ENCODE data around the gene WRNIP1. TPM values are rescaled to one million over a fixed set of nuclear protein-coding genes. Genes with fewer than 3 reads are reported as not detected.
A peak's percentile ranks its signal among the peaks of the same experiment; 100 is the strongest.

WRNIP1 gene
- total and polyA plus RNA-seq, 2 of the 4 experiments (the other 2 are of a cell fraction), result 43.7 to 47.1 TPM

DNA sequence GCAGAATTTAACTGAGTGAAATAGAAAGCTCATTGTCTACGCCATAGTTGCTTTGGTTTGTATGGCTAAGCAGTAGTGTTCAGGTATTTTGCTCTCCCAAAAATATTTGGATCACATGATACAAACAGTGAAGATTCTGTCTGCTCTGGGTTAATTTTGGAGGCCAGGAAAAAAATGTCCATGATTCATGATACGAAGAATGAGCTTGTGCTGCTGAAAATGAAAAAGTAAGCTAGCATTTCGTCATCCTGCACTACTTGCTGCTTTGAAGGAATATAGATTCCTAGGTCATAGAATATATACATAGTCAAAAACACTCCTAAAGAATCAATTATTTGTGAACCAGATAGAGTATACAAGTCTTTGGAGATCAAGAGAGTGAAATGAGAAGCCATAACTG is 8.3 kb downstream of the WRNIP1 start:
- H4K8ac ChIP-seq (ENCODE audit: low read depth in 2 of 2, low read length in 2 of 2), result peak overlapping the region in 1 of 2 experiments; percentile 43; a peak in 1 of 4 replicates
- H2BK5ac ChIP-seq (ENCODE audit: low read depth, low read length, poor library complexity, severe bottlenecking), result peak overlapping the region; percentile 47
- H3K4ac ChIP-seq (ENCODE audit: low read depth, low read length), result peak overlapping the region; percentile 68; the same call in 1 of the 2 replicates
- peak overlapping the region; percentile 45; the same call in 1 of the 2 replicates for H2BK120ac ChIP-seq (ENCODE audit: low read depth, low read length)
- peak overlapping the region; percentile 25; the same call in 1 of the 2 replicates for H3K4me2 ChIP-seq (ENCODE audit: low read depth, low read length)
- H3K9me1 ChIP-seq (ENCODE audit: insufficient read depth, low read length), result peaks cover 37% of the 10 kb centered on the region
- peaks cover 23% of the 10 kb centered on the region for H3K36me3 ChIP-seq (ENCODE audit: control insufficient read depth, insufficient read depth, low read length)
- peak overlapping the region; percentile 72; the same call in 1 of the 3 replicates for H2BK15ac ChIP-seq (ENCODE audit: low read depth, low read length)
- H3K27me3 ChIP-seq (ENCODE audit: control insufficient read depth, insufficient read depth, low read length), result no peaks in the 10 kb centered on the region
- no CpG with 5 or more reads among the region's 3 CpGs for WGBS, 2 experiments (ENCODE audit: extremely low coverage in 2 of 2, insufficient read length in 1 of 2)
- BruUV-seq (replicated peaks), result no TSS peak
- H3K14ac ChIP-seq (replicated peaks; ENCODE audit: low read depth, low read length), result peak overlapping the region; percentile 25; the same call in 1 of the 2 replicates
- no peak overlapping the region for H3K4me3 ChIP-seq (ENCODE audit: insufficient read depth, low read depth, low read length)
- peak overlapping the region; percentile 39; the same call in 1 of the 2 replicates for H2BK20ac ChIP-seq (ENCODE audit: low read depth, low read length)
- no peak overlapping the region; the same call in 1 of the 2 replicates for H3K23ac ChIP-seq (ENCODE audit: low read depth, low read length)
- TF ChIP-seq CEBPB (IDR thresholded peaks at IDR 0.05; ENCODE audit: low read depth, low read length), result peak; percentile 72
- no peak for TF ChIP-seq RFX5 (IDR thresholded peaks at IDR 0.05; ENCODE audit: low read depth, low read length)
- intact Hi-C loops (cut with micrococcal nuclease) (no loop called here), dilution Hi-C loops (cut with HindIII; ENCODE audit: low sequenced_read_pairs, unreplicated experiment) (no loop called here), in situ Hi-C loops (cut with MboI; ENCODE audit: low sequenced_read_pairs) (no loop called here)
- peaks cover 39 to 81% of the 10 kb centered on the region in 2 experiments for H3K79me1 ChIP-seq (ENCODE audit: low read depth in 1 of 2, low read length in 2 of 2)
- ATAC-seq (ENCODE audit: low read depth) (peak; percentile 77), DNase-seq (peak; percentile 60)
- no peak overlapping the region for H4K5ac ChIP-seq (ENCODE audit: low read depth, low read length)
- H2AFZ ChIP-seq (replicated peaks; ENCODE audit: low read length, poor library complexity), result no peak overlapping the region
- POLR2A ChIA-PET (ENCODE audit: unreplicated experiment), result no interaction called here
- peak overlapping the region; percentile 53; the same call in 1 of the 2 replicates for H3K27ac ChIP-seq (ENCODE audit: insufficient read depth, low read length)
- CTCF ChIA-PET, result interaction anchor here (0.6 to 1.6 kb wide), 3 partner anchors 18 to 337 kb away, joined by 3 to 4 read pairs (median 4); partner anchors contain the start of gene MYLK4
- H3K9ac ChIP-seq (ENCODE audit: low read depth, low read length), result no peak overlapping the region
- no peak overlapping the region for H3K56ac ChIP-seq (ENCODE audit: extremely low read depth, insufficient read depth, low read length)
- peaks cover 14% of the 10 kb centered on the region for H3K4me1 ChIP-seq (ENCODE audit: control insufficient read depth, insufficient read depth, low read length)
- H3K18ac ChIP-seq (ENCODE audit: low read depth, low read length), result no peak overlapping the region
- no peaks in the 10 kb centered on the region for H3K9me3 ChIP-seq (ENCODE audit: control insufficient read depth, insufficient read depth, low read length)
- peak overlapping the region; percentile 62; the same call in 1 of the 2 replicates for H4K91ac ChIP-seq (ENCODE audit: insufficient read depth, low read depth, low read length)
- peaks cover 63% of the 10 kb centered on the region for H4K20me1 ChIP-seq (ENCODE audit: insufficient read depth, low read length)
- no peak overlapping the region for H2AK9ac ChIP-seq (replicated peaks; ENCODE audit: low read depth, low read length, poor library complexity)
- no peak overlapping the region for H2AK5ac ChIP-seq (ENCODE audit: low read depth, low read length)

Measured in IMR-90 (cell line).